ENCODE results near the gene RPSA. TPM values are rescaled to one million over a fixed set of nuclear protein-coding genes. Genes with fewer than 3 reads are reported as not detected.

The RPSA gene
- total and polyA plus RNA-seq, 2 experiments from 2014 or later = 1,591 to 1,827 TPM

DNA sequence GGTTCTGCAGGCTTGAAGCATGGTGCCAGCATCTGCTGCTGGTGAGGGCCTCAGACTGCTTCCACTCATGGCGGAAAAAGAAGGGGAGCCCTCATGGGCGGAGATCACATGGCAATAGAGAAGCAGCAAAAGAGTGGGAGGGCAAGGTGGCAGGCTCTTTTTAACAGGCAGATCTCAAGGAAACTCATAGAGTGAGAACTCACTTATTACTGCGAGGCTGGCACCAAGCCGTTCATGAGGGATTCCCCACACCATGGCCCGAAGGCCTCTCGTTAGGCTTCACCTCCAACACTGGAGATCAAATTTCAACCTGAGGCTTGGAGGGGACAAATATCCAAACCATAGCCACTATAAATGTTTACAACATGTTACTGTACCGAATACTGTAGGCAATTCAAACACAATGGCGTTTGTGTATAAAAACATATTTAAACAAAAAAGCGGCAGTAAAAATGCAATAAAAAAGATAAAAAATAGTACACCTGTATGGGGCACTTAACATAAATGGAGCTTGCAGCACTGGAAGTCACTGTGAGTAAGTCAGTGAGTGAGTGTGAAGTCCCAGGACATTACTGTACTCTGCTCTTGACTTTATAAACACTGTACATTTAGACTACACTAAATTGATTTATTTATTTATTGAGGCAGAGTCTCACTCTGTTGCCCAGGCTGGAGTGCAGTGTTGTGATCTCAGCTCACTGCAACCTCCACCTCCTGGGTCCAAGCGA lies 42.1 kb downstream of the RPSA start (continued):
- TF ChIP-seq CREB1 (CRISPR knock-in tag; IDR thresholded peaks at IDR 0.05; ENCODE audit: low read depth) (no peak), ZNF331 (CRISPR knock-in tag; IDR thresholded peaks at IDR 0.05; ENCODE audit: low read depth) (no peak), EZH2phosphoT487 (IDR thresholded peaks at IDR 0.05; ENCODE audit: unreplicated experiment) (no peak), JUNB (IDR thresholded peaks at IDR 0.05; ENCODE audit: unreplicated experiment) (no peak), POLR2AphosphoS5 (IDR thresholded peaks at IDR 0.05; ENCODE audit: low read depth) (no peak), NANOG (IDR thresholded peaks at IDR 0.05; ENCODE audit: borderline replicate concordance) (no peak)
- TF ChIP-seq, protein P1, sequence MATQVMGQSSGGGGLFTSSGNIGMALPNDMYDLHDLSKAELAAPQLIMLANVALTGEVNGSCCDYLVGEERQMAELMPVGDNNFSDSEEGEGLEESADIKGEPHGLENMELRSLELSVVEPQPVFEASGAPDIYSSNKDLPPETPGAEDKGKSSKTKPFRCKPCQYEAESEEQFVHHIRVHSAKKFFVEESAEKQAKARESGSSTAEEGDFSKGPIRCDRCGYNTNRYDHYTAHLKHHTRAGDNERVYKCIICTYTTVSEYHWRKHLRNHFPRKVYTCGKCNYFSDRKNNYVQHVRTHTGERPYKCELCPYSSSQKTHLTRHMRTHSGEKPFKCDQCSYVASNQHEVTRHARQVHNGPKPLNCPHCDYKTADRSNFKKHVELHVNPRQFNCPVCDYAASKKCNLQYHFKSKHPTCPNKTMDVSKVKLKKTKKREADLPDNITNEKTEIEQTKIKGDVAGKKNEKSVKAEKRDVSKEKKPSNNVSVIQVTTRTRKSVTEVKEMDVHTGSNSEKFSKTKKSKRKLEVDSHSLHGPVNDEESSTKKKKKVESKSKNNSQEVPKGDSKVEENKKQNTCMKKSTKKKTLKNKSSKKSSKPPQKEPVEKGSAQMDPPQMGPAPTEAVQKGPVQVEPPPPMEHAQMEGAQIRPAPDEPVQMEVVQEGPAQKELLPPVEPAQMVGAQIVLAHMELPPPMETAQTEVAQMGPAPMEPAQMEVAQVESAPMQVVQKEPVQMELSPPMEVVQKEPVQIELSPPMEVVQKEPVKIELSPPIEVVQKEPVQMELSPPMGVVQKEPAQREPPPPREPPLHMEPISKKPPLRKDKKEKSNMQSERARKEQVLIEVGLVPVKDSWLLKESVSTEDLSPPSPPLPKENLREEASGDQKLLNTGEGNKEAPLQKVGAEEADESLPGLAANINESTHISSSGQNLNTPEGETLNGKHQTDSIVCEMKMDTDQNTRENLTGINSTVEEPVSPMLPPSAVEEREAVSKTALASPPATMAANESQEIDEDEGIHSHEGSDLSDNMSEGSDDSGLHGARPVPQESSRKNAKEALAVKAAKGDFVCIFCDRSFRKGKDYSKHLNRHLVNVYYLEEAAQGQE (IDR thresholded peaks at IDR 0.05; ENCODE audit: unreplicated experiment) = no peak

DNA sequence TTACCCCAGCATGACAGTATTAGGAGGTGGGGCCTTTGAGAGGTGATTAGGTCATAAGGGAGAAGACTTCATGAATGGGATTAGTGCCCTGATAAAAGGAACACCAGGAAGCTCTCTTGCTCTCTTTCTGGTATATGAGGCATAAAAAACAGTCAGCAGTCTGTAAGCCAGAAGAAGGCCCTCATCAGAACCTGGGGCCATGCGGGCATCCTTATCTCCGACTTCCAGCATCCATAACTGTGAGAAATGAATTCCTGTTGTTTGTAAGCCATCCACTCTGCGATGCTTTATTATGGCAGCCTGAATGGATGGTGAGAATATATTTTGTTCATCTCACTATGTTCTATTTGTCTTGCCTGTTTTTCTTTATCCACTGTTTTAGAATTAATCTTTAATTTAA lies 43.3 kb downstream of the RPSA start:
- Histone ChIP-seq H3K4me3 (no peak overlapping the region), H2AFZ (no peak overlapping the region), H3K27ac (ENCODE audit: low read depth) (no peak overlapping the region), H3K36me3 (ENCODE audit: insufficient read depth) (no peaks in the 10 kb centered on the region), H3K27me3 (ENCODE audit: insufficient read depth) (no peaks in the 10 kb centered on the region), H3K9me2 (ENCODE audit: insufficient read depth) (no peaks in the 10 kb centered on the region), H3K4me1 (ENCODE audit: insufficient read depth) (no peaks in the 10 kb centered on the region), H3K4me2 (no peak overlapping the region), H3K79me2 (replicated peaks; ENCODE audit: insufficient read depth) (no peaks in the 10 kb centered on the region), H3F3A (replicated peaks; ENCODE audit: low read depth) (no peaks in the 10 kb centered on the region), H4K20me1 (replicated peaks; ENCODE audit: insufficient read depth) (no peaks in the 10 kb centered on the region)
- H3K27me3 Mint-ChIP-seq (ENCODE audit: insufficient read depth, low read depth, poor library complexity) = peaks cover 2% of the 10 kb centered on the region
- no peaks in the 10 kb centered on the region for H3K9me3 Mint-ChIP-seq
- peaks cover 2% of the 10 kb centered on the region; the same call in 2 of the 3 replicates for H3K4me1 Mint-ChIP-seq
- H3K36me3 Mint-ChIP-seq (ENCODE audit: low read depth) = no peaks in the 10 kb centered on the region
- no peak overlapping the region for H3K4me3 Mint-ChIP-seq
- DNase-seq (ENCODE audit: low spot score) = no peak
- no peak overlapping the region for H3K27ac Mint-ChIP-seq
- no peak for ATAC-seq
- TF ChIP-seq CREB1 (CRISPR knock-in tag; IDR thresholded peaks at IDR 0.05; ENCODE audit: low read depth) = no peak
- no peak for TF ChIP-seq NANOG (IDR thresholded peaks at IDR 0.05; ENCODE audit: borderline replicate concordance)
- TF ChIP-seq ZNF114 (CRISPR knock-in tag; IDR thresholded peaks at IDR 0.05) = no peak
- TF ChIP-seq STAT1 (IDR thresholded peaks at IDR 0.05; ENCODE audit: unreplicated experiment) = no peak
- TF ChIP-seq JUNB (IDR thresholded peaks at IDR 0.05; ENCODE audit: unreplicated experiment) = no peak

DNA sequence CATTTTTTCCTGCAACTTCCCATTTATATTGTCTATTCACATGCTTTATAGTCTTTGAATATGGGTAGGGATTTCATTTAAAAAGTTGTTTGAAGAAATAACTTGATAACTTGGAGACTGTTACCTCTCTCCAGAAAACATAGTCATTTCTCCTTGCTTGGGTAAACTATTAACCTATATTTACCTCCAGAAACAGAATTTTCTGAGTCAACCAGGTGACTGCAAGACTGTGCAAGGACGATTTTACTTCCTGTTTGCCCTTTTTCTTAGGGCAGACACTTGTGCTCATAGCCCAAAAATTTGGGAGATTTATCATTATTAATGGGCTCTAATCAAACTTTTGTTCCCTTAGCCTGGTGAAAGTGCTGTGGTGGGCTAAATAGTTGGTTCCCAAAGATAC lies 46.6 kb downstream of the RPSA start:
- Histone ChIP-seq H3F3A (replicated peaks; ENCODE audit: low read depth) (no peaks in the 10 kb centered on the region), H3K36me3 (ENCODE audit: insufficient read depth) (no peaks in the 10 kb centered on the region), H3K27ac (ENCODE audit: low read depth) (no peak overlapping the region), H2AFZ (no peak overlapping the region), H3K4me3 (no peak overlapping the region), H3K4me2 (no peak overlapping the region), H3K9me2 (ENCODE audit: insufficient read depth) (no peaks in the 10 kb centered on the region), H4K20me1 (replicated peaks; ENCODE audit: insufficient read depth) (no peaks in the 10 kb centered on the region), H3K27me3 (ENCODE audit: insufficient read depth) (no peaks in the 10 kb centered on the region), H3K79me2 (replicated peaks; ENCODE audit: insufficient read depth) (no peaks in the 10 kb centered on the region), H3K4me1 (ENCODE audit: insufficient read depth) (no peaks in the 10 kb centered on the region)
- ATAC-seq (no peak), DNase-seq (ENCODE audit: low spot score) (no peak)
- Mint-ChIP-seq H3K36me3 (ENCODE audit: low read depth) (no peaks in the 10 kb centered on the region; the same call in 2 of the 3 replicates), H3K4me3 (no peak overlapping the region), H3K27ac (no peak overlapping the region), H3K9me3 (no peaks in the 10 kb centered on the region), H3K27me3 (ENCODE audit: insufficient read depth, low read depth, poor library complexity) (peaks cover 2% of the 10 kb centered on the region), H3K4me1 (no peaks in the 10 kb centered on the region; the same call in 2 of the 3 replicates)
- TF ChIP-seq, protein P2, sequence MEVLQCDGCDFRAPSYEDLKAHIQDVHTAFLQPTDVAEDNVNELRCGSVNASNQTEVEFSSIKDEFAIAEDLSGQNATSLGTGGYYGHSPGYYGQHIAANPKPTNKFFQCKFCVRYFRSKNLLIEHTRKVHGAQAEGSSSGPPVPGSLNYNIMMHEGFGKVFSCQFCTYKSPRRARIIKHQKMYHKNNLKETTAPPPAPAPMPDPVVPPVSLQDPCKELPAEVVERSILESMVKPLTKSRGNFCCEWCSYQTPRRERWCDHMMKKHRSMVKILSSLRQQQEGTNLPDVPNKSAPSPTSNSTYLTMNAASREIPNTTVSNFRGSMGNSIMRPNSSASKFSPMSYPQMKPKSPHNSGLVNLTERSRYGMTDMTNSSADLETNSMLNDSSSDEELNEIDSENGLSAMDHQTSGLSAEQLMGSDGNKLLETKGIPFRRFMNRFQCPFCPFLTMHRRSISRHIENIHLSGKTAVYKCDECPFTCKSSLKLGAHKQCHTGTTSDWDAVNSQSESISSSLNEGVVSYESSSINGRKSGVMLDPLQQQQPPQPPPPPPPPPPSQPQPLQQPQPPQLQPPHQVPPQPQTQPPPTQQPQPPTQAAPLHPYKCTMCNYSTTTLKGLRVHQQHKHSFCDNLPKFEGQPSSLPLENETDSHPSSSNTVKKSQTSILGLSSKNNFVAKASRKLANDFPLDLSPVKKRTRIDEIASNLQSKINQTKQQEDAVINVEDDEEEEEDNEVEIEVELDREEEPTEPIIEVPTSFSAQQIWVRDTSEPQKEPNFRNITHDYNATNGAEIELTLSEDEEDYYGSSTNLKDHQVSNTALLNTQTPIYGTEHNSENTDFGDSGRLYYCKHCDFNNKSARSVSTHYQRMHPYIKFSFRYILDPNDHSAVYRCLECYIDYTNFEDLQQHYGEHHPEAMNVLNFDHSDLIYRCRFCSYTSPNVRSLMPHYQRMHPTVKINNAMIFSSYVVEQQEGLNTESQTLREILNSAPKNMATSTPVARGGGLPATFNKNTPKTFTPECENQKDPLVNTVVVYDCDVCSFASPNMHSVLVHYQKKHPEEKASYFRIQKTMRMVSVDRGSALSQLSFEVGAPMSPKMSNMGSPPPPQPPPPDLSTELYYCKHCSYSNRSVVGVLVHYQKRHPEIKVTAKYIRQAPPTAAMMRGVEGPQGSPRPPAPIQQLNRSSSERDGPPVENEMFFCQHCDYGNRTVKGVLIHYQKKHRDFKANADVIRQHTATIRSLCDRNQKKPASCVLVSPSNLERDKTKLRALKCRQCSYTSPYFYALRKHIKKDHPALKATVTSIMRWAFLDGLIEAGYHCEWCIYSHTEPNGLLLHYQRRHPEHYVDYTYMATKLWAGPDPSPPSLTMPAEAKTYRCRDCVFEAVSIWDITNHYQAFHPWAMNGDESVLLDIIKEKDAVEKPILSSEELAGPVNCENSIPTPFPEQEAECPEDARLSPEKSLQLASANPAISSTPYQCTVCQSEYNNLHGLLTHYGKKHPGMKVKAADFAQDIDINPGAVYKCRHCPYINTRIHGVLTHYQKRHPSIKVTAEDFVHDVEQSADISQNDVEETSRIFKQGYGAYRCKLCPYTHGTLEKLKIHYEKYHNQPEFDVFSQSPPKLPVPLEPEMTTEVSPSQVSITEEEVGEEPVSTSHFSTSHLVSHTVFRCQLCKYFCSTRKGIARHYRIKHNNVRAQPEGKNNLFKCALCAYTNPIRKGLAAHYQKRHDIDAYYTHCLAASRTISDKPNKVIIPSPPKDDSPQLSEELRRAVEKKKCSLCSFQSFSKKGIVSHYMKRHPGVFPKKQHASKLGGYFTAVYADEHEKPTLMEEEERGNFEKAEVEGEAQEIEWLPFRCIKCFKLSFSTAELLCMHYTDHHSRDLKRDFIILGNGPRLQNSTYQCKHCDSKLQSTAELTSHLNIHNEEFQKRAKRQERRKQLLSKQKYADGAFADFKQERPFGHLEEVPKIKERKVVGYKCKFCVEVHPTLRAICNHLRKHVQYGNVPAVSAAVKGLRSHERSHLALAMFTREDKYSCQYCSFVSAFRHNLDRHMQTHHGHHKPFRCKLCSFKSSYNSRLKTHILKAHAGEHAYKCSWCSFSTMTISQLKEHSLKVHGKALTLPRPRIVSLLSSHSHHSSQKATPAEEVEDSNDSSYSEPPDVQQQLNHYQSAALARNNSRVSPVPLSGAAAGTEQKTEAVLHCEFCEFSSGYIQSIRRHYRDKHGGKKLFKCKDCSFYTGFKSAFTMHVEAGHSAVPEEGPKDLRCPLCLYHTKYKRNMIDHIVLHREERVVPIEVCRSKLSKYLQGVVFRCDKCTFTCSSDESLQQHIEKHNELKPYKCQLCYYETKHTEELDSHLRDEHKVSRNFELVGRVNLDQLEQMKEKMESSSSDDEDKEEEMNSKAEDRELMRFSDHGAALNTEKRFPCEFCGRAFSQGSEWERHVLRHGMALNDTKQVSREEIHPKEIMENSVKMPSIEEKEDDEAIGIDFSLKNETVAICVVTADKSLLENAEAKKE (CRISPR knock-in tag; IDR thresholded peaks at IDR 0.05) = no peak
- TF ChIP-seq ZNF331 (CRISPR knock-in tag; IDR thresholded peaks at IDR 0.05; ENCODE audit: low read depth) (no peak), CREB1 (CRISPR knock-in tag; IDR thresholded peaks at IDR 0.05; ENCODE audit: low read depth) (no peak), NANOG (IDR thresholded peaks at IDR 0.05; ENCODE audit: borderline replicate concordance) (no peak)
